Epithelial cell of esophagus (primary cell): Measurements from ENCODE around the gene GRM4.

Experiments used
- DNase-seq: peaks from one replicate; pipeline ENCODE4 v3.0.0; 2010; ENCODE audit warnings: low read depth
- H3K4me3 ChIP-seq: 2 replicates; pipeline ENCODE4 v1.5.1; 2011; ENCODE audit warnings: mild to moderate bottlenecking, low read length, control low read depth
- TF ChIP-seq, protein P1 (sequence below): IDR thresholded peaks from 2 replicates; pipeline ENCODE4 v1.5.1; 2011; ENCODE audit warnings: low read depth, mild to moderate bottlenecking, low read length, control low read depth, inconsistent platforms; ENCODE audit not compliant: insufficient read depth; ENCODE audit errors: missing control alignments

Gene GRM4

DNA sequence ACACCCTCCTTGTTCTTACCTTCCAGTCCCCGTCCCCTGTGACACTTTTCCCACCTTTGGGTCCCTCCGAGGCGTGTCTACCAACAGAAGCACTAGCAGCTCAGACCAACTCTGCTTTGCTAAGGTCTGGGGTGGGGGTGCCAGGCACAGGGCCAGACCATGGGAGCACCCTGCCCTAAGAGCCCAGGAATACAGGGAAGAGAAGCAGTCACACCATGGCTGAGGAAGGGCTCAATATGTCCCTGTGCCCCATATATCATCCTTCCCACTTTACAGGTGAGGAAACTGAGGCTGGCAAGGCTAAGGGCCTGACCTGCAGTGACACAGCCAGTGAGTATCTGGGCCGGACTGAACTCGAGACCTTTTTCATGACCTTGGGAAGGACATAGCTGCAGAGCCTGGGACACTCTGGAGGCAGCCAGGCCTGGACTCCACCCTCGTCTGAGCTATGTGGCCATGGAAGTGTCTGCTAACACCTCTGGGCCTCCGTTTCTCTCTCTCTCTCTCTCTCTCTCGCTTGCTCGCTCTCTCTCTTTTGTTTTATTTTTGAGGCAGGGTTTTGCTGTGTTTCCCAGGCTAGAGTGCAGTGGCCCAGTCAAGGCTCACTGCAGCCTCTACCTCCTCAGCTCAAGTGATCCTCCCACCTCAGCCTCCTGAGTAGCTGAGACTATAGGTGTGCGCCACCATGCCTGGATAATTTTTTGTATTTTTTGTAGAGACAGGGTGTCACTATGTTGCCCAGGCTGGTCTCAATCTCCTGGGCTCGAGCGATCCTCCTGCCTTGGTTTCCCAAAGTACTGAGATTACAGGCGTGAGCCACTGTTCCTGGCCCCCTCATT, 156.7 kb downstream of the GRM4 start:
- H3K4me3 ChIP-seq = no peak overlapping the region
- no peak for DNase-seq
- TF ChIP-seq, protein P1, sequence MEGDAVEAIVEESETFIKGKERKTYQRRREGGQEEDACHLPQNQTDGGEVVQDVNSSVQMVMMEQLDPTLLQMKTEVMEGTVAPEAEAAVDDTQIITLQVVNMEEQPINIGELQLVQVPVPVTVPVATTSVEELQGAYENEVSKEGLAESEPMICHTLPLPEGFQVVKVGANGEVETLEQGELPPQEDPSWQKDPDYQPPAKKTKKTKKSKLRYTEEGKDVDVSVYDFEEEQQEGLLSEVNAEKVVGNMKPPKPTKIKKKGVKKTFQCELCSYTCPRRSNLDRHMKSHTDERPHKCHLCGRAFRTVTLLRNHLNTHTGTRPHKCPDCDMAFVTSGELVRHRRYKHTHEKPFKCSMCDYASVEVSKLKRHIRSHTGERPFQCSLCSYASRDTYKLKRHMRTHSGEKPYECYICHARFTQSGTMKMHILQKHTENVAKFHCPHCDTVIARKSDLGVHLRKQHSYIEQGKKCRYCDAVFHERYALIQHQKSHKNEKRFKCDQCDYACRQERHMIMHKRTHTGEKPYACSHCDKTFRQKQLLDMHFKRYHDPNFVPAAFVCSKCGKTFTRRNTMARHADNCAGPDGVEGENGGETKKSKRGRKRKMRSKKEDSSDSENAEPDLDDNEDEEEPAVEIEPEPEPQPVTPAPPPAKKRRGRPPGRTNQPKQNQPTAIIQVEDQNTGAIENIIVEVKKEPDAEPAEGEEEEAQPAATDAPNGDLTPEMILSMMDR = no peak

DNA sequence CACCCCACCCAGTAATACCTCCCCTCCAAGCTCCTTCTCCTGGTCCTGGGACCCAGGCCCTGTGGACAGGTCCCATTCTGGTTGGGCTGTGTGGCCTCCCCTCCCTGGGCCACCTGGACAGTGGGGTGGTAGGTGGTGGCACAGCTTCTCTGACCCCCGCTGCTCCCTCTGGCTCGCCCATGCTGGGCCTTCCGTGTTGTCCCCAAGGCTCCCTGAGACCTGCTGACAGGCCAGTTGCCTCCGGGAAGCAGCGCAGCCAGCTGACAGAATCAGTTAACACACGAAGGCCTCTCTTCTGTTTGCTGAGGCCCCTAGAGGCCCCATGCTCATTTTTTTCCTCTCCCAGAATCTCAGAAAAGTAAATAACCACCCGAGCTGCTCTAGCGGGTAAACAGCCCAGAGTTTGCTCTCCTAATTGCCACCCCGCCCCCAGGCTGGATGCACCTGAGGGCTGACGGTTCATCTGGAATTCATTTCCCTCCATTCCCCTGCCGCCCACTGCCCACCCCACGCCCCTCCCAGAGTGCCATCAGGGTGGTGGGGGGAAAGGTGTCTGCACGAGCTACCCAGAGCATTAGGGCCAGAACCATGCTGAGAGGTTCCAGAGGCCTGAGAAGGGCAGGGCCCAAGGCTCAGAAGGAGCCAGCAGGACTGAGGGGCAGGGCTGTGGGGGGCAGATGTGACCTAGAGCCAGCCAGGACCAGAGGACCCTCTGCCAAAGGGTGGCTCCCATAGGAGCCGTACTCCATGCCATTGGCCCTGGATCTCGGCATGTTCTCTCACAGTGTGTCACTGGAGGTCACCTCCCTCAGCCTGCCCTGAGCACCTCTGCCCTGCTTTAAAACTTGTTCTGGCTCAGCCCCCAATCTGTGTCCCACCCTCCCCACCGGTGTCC, 157.5 kb downstream of the GRM4 start:
- no peak overlapping the region for H3K4me3 ChIP-seq
- no peak for DNase-seq
- TF ChIP-seq, protein P1 = no peak

- H3K4me3 ChIP-seq = no peak overlapping the region
- TF ChIP-seq, protein P1 = no peak
- no peak for DNase-seq
Observed at GRCh38 chr6:33987531-33988021, 158.3 kb downstream of the GRM4 start.

GRCh38 chr6:33985947-33986346, 159.9 kb downstream of the GRM4 start:
- TF ChIP-seq, protein P1 = no peak
- no peak for DNase-seq
- H3K4me3 ChIP-seq = no peak overlapping the region

GRCh38 chr6:33985313-33985751, 160.6 kb downstream of the GRM4 start:
- H3K4me3 ChIP-seq = no peak overlapping the region
- TF ChIP-seq, protein P1 = no peak
- DNase-seq = no peak

- TF ChIP-seq, protein P1 = no peak
- no peak for DNase-seq
- H3K4me3 ChIP-seq = no peak overlapping the region
Observed at GRCh38 chr6:33984466-33985312, 161.2 kb downstream of the GRM4 start.
